Spleen (tissue), 7 donors: ENCODE measurements around the gene U2SURP.

ENCODE experiments used
- CTCF ChIP-seq, 11 experiments: fragments of 200-600 bp in 7 of 11; fragments of 450-650 bp in 4 of 11; sonication (generic) in 4 of 11; IDR thresholded peaks in 8 of 11; conservative IDR thresholded peaks in 3 of 11; 1 replicate in 7 of 11; 2 replicates in 4 of 11; pipeline versions ENCODE4 v1.4.0 to v1.8.0; 2016 to 2021; ENCODE audit warnings: antibody characterized with exemption in 11 of 11, inconsistent platforms in 4 of 11, mild to moderate bottlenecking in 1 of 11
- POLR2A ChIP-seq, 3 donors: fragments of 450-650 bp; IDR thresholded peaks; one replicate each; pipeline ENCODE4 v1.5.1; 2017; ENCODE audit warnings: antibody characterized with exemption in 3 of 3, mild to moderate bottlenecking in 1 of 3
- POLR2AphosphoS5 ChIP-seq, 3 donors: sonication (generic); formaldehyde crosslinking; IDR thresholded peaks; one replicate each; pipeline ENCODE4 v1.5.1; 2017; ENCODE audit warnings: antibody characterized with exemption in 3 of 3
- donor health status: DM: no; HTN: no; CAD: no; lungs with moderate emphysema.
- donor health status: DM: no; HTN: no; CAD: no.
- donor health status: DM: no; HTN: no; CAD: no.

GRCh38 chr3:143036557-143036956, 35.2 kb downstream of the U2SURP start:
- no peak for TF ChIP-seq CTCF (IDR thresholded peaks at IDR 0.05 in 8 of 11, conservative IDR thresholded peaks at IDR 0.05 in 3 of 11)
- no peak for TF ChIP-seq POLR2AphosphoS5 (IDR thresholded peaks at IDR 0.05)
- TF ChIP-seq POLR2A (IDR thresholded peaks at IDR 0.05): no peak
